Stimulated activated naive CD8-positive, alpha-beta T cell treated with anti-CD3 and anti-CD28 coated beads, Interleukin-15, Interleukin-2, amounts not matched to agents 100 ng/mL and 50 ng/mL, for 24 hours (primary cell): ENCODE results near the gene CRAT.
"Not testable (repeated sequence)": the region's sequence is repeated elsewhere in the genome, so short reads cannot be mapped to it uniquely, and the experiment has no call there.

Experiments used
- H3K27ac Mint-ChIP-seq: one replicate; pipeline ENCODE4 v1.8.0; 2021; ENCODE audit warnings: mild to moderate bottlenecking, mixed read lengths
- H3K27me3 Mint-ChIP-seq: one replicate; pipeline ENCODE4 v1.8.0; 2021; ENCODE audit warnings: mixed read lengths
- H3K36me3 Mint-ChIP-seq: one replicate; pipeline ENCODE4 v1.8.0; 2021; ENCODE audit warnings: low read depth, mixed read lengths
- H3K4me1 Mint-ChIP-seq: one replicate; pipeline ENCODE4 v1.8.0; 2021; ENCODE audit warnings: low read depth, mixed read lengths
- H3K4me3 Mint-ChIP-seq: one replicate; pipeline ENCODE4 v1.8.0; 2021; ENCODE audit warnings: mild to moderate bottlenecking, mixed read lengths
- H3K9me3 Mint-ChIP-seq: one replicate; pipeline ENCODE4 v1.8.0; 2021; ENCODE audit warnings: mixed read lengths

CRAT gene

DNA sequence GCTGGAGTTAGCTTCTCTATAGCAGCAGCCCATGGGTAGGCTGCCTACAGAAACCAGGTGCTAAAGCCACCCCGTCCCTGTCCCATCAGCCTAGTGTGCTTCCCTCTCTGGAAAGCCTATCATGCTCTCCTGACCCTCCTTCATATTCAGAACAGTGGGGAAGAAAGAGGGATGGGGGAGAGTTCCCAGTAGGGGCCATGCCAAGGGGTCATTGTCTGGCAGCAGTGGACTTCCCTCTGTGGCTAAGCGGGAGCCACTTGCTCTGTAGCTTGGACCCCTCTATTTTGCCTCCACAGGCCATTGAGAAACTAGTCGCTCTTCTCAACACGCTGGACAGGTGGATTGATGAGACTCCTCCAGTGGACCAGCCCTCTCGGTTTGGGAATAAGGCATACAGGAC lies 18.1 kb upstream of the CRAT start:
- H3K4me1 Mint-ChIP-seq: peaks cover 8% of the 10 kb centered on the region
- H3K9me3 Mint-ChIP-seq: no peaks in the 10 kb centered on the region
- H3K27me3 Mint-ChIP-seq: no peaks in the 10 kb centered on the region
- no peak overlapping the region for H3K4me3 Mint-ChIP-seq
- H3K27ac Mint-ChIP-seq: no peak overlapping the region
- H3K36me3 Mint-ChIP-seq: peaks cover 41% of the 10 kb centered on the region

DNA sequence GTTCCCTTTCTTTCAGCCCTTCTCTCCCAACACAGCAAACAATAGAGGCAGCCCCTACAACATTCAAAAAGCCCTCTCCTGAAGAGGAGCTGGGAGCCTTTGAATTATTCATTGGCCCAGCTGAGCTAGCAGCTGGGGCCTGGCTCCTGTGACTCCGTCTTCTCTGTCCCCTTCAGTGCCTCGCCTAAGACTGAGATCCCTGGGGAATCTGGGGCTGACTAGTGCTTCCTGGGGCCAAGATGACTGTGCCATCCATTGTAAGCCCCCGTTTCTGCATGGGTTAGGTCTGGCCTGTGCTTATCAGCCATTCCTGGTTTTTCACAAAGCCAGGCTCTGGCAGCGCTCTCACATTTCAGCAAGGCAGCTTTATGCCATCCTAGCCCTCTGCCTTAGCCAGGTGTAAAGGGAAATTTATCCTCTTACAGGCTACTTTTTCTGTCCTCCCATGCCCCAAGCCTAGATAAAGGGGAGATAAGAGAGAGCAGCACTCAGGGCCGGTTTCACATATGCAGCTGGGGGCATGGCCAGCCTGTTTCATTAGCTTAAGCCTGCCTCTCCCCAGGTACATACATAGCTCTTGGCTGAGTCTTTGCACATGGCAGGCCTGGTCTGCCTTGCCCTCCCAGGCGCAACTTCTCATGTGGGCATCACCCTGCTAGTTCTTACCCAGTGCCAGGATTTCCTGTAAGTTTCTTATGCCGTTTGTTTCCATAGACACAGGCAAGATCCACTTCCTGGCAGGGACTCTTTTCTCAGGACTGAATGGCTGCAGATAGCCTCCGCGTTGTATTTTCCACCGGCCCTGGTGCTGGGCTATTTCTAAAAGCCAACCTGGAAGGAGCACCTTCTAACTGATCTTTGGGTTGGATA lies 16.4 kb upstream of the CRAT start:
- H3K4me1 Mint-ChIP-seq: peaks cover 8% of the 10 kb centered on the region
- no peak overlapping the region for H3K4me3 Mint-ChIP-seq
- H3K27me3 Mint-ChIP-seq: no peaks in the 10 kb centered on the region
- peaks cover 43% of the 10 kb centered on the region for H3K36me3 Mint-ChIP-seq
- H3K27ac Mint-ChIP-seq: no peak overlapping the region
- no peaks in the 10 kb centered on the region for H3K9me3 Mint-ChIP-seq

DNA sequence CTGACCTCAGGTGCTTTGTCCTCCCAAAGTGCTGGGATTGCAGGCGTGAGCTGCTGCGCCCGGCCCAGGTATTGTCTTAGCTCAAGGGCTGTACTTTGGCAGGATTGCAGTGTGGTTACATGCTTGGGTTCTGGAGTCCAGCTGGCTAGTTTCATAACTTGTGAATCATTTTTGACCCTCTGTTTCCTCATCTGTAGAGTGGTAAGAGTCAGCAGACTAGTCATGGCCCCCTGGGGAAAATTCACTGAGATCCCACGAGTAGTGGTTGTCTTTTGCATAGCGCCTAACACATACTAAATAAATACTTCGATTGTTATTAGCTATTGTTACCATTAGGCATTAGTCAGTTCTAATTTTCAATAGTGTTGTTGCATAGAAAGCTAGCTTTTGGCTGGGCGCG lies 14.9 kb upstream of the CRAT start:
- H3K9me3 Mint-ChIP-seq: no peaks in the 10 kb centered on the region

DNA sequence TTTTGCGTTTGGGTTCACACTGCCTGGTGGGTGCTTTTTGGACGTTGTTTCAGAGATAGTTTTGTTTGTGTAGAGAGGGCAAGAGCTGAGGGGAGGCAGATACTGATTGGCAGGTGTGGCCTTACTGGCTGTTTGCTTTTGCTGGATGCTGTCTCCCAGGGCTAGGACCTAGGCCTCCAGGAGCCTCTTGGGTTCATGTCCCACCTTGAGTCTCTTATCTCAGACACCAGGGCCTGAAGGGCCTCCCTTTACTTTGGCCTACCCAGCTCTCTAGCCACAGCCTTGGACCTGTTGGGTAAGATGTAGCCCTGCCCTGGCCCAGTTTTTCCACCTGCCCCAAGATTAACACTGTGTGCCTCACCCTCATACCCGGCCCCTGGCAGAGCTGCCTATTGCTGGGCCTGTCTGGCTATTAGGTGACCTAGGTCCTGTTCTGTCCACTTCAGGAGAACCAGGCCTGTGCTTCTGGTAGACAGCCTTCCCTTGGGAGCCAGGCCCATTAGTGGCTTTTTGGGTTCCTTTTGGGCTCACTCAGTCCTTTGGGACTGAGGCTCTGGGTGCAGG lies 14.0 kb upstream of the CRAT start:
- Mint-ChIP-seq H3K4me3 (no peak overlapping the region), H3K4me1 (no peaks in the 10 kb centered on the region), H3K36me3 (peaks cover 45% of the 10 kb centered on the region), H3K27ac (no peak overlapping the region), H3K9me3 (no peaks in the 10 kb centered on the region), H3K27me3 (no peaks in the 10 kb centered on the region)

More for the DNA sequence above, 14.9 kb upstream of the CRAT start:
- Mint-ChIP-seq H3K4me1 (no peaks in the 10 kb centered on the region), H3K36me3 (peaks cover 44% of the 10 kb centered on the region), H3K4me3 (no peak overlapping the region), H3K27me3 (no peaks in the 10 kb centered on the region), H3K27ac (no peak overlapping the region)

DNA sequence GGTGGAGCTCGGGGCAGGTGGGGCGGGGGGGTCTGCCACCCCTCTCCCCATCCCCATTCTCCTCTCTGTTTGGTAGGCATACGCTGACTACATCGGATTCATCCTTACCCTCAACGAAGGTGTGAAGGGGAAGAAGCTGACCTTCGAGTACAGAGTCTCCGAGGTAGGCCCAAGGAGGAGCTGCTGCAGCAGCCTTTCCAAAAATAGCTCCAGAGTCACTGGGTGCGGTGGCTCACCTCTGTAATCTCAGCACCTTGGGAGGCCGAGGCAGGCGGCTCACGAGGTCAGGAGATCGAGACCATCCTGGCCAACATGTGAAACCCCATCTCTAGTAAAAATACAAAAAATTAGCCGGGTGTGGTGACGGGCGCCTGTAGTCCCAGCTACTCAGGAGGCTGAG lies 12.4 kb upstream of the CRAT start:
- H3K36me3 Mint-ChIP-seq: peaks cover 46% of the 10 kb centered on the region

DNA sequence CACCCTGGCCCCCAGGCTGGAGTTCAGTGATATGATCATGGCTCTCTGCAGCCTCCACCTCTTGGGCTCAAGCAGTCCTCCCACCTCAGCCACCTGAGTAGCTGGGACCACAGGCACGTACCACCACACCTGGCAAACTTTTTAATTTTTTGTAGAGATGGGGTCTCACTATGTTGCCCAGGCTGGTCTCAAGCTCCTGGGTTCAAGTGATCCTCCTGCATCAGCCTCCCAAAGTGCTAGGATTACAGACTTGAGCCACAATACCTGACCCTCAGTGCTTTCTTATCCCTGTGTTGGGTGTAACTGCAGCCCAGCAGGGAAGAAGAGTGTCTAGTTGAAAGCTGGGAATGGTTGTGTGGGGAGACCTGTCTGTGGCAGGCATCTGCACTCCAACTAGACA lies 11.5 kb upstream of the CRAT start:
- H3K36me3 Mint-ChIP-seq: peaks cover 38% of the 10 kb centered on the region

More for the DNA sequence above, 12.4 kb upstream of the CRAT start:
- not testable (repeated sequence) for H3K4me1 Mint-ChIP-seq, H3K27ac Mint-ChIP-seq, H3K4me3 Mint-ChIP-seq, H3K9me3 Mint-ChIP-seq, H3K27me3 Mint-ChIP-seq

DNA sequence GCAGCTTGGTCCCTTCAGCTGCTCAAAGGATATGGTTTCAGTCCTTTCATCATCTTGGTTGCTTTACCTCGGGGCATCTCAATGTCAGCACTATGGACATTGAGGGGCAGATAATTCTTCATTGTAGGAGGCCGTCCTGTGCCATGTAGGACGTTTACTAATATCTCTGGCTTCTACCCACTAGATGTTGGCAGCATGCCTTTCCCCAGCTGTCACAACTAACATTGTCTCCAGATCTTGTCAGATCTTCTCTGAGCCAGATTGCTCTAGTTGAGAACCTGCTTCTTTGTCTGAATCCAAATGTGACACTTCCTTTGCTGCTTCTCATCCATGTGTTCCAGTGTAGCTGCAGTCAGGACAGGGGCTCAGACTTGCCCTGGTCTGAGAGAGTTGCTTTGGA lies 10.9 kb upstream of the CRAT start:
- H3K9me3 Mint-ChIP-seq: no peaks in the 10 kb centered on the region
- no peaks in the 10 kb centered on the region for H3K4me1 Mint-ChIP-seq
- peaks cover 37% of the 10 kb centered on the region for H3K36me3 Mint-ChIP-seq
- H3K4me3 Mint-ChIP-seq: no peak overlapping the region
- peak overlapping the region; percentile 49 for H3K27ac Mint-ChIP-seq
- H3K27me3 Mint-ChIP-seq: no peaks in the 10 kb centered on the region

More for the DNA sequence above, 11.5 kb upstream of the CRAT start:
- no peaks in the 10 kb centered on the region for H3K9me3 Mint-ChIP-seq
- no peaks in the 10 kb centered on the region for H3K4me1 Mint-ChIP-seq
- no peak overlapping the region for H3K4me3 Mint-ChIP-seq
- no peaks in the 10 kb centered on the region for H3K27me3 Mint-ChIP-seq
- H3K27ac Mint-ChIP-seq: no peak overlapping the region

DNA sequence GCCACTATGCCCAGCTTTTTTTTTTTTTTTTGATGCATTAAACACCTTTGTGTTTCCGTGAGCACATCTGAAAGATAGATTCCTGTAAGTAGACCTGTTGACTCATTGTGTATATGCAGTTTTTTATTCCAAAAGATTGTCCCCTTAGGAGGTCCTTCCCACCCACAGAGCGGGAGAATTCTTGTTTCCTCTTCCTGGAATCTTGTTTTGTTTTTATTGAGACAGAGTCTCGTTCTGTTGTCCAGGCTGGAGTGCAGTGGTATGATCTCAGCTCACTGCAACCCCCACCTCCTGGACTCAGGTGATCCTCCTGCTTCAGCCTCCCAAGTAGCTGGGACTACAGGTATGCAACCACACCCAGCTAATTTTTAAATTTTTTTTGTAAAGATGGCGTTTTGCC lies 8.2 kb upstream of the CRAT start:
- Mint-ChIP-seq H3K36me3 (peaks cover 25% of the 10 kb centered on the region), H3K27me3 (no peaks in the 10 kb centered on the region), H3K27ac (no peak overlapping the region), H3K4me3 (no peak overlapping the region), H3K9me3 (no peaks in the 10 kb centered on the region), H3K4me1 (peaks cover 16% of the 10 kb centered on the region)

DNA sequence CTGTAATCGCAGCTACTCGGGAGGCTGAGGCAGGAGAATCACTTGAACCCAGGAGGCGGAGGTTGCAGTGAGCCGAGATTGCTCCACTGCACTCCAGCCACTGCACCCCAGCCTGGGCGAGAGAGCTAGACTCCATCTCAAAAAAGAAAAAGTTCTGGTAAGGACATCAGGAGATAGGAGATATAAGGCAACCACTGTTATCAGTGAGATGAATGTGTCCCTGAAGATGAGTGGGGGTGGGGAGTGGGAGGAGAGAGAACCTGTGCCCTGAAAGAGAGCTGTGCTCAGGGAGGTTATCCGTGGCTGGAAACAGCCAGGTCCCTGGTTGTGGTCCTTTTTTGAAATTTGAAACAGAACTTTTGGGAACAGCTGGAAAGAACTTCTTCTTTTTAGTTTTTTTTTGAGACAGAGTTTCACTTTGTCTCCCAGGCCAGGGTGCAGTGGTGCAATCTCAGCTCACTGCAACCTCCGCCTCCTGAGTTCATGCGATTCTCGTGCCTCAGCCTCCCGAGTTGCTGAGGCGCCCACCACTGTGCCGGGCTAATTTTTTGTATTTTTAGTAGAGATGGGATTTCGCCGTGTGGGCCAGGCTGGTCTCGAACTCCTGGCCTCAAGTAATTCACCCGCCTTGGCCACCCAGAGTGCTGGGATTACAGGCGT lies 3.2 kb upstream of the CRAT start:
- no peaks in the 10 kb centered on the region for H3K27me3 Mint-ChIP-seq
- H3K9me3 Mint-ChIP-seq: no peaks in the 10 kb centered on the region
- H3K4me3 Mint-ChIP-seq: no peak overlapping the region
- peaks cover 38% of the 10 kb centered on the region for H3K4me1 Mint-ChIP-seq
- no peaks in the 10 kb centered on the region for H3K36me3 Mint-ChIP-seq
- no peak overlapping the region for H3K27ac Mint-ChIP-seq

DNA sequence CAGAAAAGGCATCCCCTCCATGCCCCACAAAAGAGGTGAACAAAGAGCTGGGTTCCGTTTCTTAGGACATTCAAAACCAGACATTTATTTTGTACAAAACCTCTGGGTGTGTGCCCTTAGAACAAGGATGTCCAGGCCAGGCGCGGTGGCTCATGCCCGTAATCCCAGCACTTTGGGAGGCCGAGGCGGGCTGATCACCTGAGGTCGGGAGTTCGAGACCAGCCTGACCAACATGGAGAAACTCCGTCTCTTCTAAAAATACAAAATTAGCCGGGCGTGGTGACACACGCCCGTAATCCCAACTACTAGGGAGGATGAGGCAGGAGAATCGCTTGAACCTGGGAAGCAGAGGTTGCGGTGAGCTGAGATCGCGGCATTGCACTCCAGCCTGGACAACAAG lies 1.9 kb upstream of the CRAT start:
- H3K9me3 Mint-ChIP-seq, H3K27me3 Mint-ChIP-seq, H3K36me3 Mint-ChIP-seq: not testable (repeated sequence)
- Mint-ChIP-seq H3K27ac (peak overlapping the region; percentile 84), H3K4me3 (peak overlapping the region; percentile 87), H3K4me1 (peaks cover 38% of the 10 kb centered on the region)

DNA sequence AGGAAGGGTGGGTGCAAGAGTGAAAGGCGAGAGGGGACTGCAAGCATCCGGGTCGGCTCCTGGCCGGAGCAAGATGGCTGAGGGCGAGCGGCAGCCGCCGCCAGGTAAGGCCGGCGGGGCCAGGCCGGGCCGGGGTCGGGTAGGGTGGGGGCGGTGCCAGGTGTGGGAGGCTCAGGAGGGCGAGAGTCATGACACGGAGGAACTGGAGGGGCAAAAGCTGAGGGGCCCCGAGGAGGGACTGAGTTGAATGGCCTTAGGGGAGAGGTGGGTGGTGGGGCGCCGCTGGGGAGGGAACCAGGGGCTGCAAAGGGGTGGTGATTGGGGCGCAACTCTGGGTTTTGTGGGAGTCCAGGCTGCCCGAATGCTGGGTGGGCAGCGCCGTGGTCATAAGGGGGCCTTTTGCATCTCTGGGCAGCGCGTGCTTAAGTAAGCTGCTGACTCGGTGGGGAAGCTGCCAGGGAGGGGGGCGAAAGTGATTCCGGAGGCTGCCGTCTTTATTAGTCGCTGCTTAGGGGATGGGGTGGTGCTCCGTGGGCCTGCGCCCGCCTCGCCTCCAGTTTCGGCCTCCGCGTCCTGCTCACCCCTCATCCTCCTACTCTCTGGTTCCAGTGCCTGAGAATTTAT lies 1.0 kb upstream of the CRAT start:
- H3K27me3 Mint-ChIP-seq: no peaks in the 10 kb centered on the region
- peak overlapping the region; percentile 87 for H3K27ac Mint-ChIP-seq
- H3K4me3 Mint-ChIP-seq: peak overlapping the region; percentile 87
- H3K9me3 Mint-ChIP-seq: no peaks in the 10 kb centered on the region
- peaks cover 38% of the 10 kb centered on the region for H3K4me1 Mint-ChIP-seq
- H3K36me3 Mint-ChIP-seq: no peaks in the 10 kb centered on the region

DNA sequence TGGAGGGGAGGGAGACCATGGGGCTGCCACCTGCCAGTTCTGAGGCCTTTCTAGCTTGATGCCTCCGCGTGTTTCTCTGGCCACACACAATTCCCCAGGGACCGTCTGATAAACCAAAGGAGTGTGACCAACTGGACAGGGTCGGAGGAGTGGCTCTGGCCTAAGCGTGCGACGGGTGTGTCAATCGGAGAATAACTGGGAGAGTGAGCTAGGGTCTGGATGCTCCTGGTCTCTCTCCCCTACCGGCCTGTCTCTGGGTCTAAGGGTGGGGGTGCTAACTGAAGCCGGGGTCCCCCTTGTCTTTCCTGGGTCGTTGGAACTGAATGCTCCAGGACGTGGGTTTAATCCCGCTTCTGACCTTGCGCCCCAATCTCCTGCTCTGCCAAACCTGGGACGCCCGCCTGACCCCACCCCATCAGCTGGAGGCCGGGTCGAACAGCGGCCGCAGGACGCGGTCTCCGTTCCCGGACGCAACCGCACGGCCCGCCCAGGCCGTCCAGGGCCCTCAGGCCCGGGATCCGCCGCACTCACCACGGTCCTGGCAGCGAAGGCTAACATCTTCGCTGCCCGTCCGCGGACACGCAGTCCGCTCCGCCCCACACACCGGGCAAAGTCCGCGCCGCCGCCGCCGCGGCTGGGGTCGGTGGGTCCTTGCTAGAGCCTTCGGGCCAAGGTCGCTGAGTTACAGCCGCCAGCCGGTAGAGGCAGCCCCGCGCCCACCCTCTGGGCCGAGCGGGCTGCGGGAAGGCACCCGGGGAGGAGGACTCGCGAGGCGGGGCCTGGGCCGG lies 447 bp downstream of the CRAT start:
- no peaks in the 10 kb centered on the region for H3K9me3 Mint-ChIP-seq
- H3K27me3 Mint-ChIP-seq: no peaks in the 10 kb centered on the region
- no peak overlapping the region for H3K27ac Mint-ChIP-seq
- peaks cover 35% of the 10 kb centered on the region for H3K4me1 Mint-ChIP-seq
- no peaks in the 10 kb centered on the region for H3K36me3 Mint-ChIP-seq
- peak overlapping the region; percentile 71 for H3K4me3 Mint-ChIP-seq

DNA sequence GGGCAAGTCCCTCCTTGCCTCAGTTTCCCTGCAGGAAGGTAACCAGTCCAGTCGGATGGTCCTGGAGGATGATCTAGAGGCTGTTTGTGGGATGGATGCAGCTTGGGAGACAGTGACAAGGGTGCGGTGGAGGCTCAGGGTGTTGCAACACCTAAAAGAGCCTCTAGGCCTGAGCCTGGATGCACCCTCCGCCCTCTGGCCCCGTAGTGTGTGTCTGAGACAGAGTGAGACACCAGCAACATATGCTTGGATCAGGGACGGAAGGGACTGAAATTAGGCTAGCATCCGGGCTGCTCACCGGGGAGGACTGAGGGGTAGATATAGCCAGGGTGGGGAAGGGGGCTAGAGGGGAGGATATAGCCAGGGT lies 1.1 kb downstream of the CRAT start:
- no peaks in the 10 kb centered on the region for H3K9me3 Mint-ChIP-seq
- peaks cover 29% of the 10 kb centered on the region for H3K4me1 Mint-ChIP-seq
- H3K27me3 Mint-ChIP-seq: no peaks in the 10 kb centered on the region
- H3K36me3 Mint-ChIP-seq: no peaks in the 10 kb centered on the region
- no peak overlapping the region for H3K27ac Mint-ChIP-seq
- H3K4me3 Mint-ChIP-seq: peak overlapping the region; percentile 71

DNA sequence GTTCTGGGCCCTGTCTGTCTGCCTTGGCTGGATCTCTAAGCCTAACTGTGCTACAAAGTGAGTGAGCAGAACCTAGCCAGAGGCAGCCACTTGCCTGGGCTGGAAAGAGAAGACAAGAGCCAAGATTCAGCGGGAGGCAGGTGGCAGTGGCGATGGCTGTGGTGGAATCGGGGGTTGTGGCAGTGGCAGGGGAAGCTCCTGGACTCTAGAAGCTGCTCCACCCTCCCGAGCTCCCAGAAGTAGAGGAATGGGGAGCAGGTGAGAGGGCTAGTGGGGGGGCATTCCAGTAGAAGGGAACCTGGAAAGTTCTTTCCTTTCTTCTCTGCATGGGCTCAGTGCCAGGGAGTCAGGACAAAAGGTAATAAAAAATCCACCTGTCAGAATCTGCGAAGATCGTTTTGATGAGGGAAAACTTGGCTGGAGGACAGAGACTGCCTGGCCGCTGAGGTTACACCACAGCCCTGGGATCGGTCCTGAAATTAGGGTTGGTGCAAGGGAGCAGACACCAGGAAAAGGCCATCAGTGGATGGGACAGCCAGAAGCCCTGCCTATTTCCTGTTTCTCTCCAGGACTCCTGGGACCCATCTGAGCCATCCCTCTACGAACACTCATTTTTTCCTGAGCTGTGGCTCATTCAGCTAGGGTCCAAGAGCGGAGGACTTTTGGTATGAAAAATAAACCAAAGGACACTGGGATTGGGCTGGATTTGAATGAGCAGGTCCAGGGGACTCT lies 1.6 kb downstream of the CRAT start:
- peak overlapping the region; percentile 71 for H3K4me3 Mint-ChIP-seq
- H3K4me1 Mint-ChIP-seq: peaks cover 24% of the 10 kb centered on the region
- H3K36me3 Mint-ChIP-seq: no peaks in the 10 kb centered on the region
- H3K27ac Mint-ChIP-seq: no peak overlapping the region
- H3K27me3 Mint-ChIP-seq: no peaks in the 10 kb centered on the region
- H3K9me3 Mint-ChIP-seq: no peaks in the 10 kb centered on the region
